GM13976 (cell line): Measurements from ENCODE around the gene STK33.

Experiments
- DNase-seq: peaks from one replicate; pipeline ENCODE4 v3.0.0; 2012; ENCODE audit warnings: low spot score
- CTCF ChIP-seq: IDR thresholded peaks from 2 replicates; pipeline ENCODE4 v1.5.1; 2012; ENCODE audit warnings: borderline replicate concordance, mild to moderate bottlenecking; ENCODE audit not compliant: insufficient read depth; ENCODE audit errors: extremely low read depth, missing control alignments, control extremely low read depth
- in situ Hi-C: fragments of 300-500 bp; cut with MboI; formaldehyde crosslinking; loops from one replicate; pipeline ENCODE4 v1.12.0; 2022; ENCODE audit warnings: low sequenced_read_pairs, mixed read lengths, inconsistent platforms; ENCODE audit not compliant: unreplicated experiment

The STK33 gene

GRCh38 chr11:8605971-8606563, 12.0 kb upstream of the STK33 start:
- no peak for DNase-seq
- in situ Hi-C loops, result no loop called here
- no peak for TF ChIP-seq CTCF

- peak; percentile 85 for TF ChIP-seq CTCF
- in situ Hi-C loops, result no loop called here
- DNase-seq, result peak; percentile 67
Measured at GRCh38 chr11:8604078-8604723, 10.2 kb upstream of the STK33 start.

- DNase-seq, result no peak
- no peak for TF ChIP-seq CTCF
- in situ Hi-C loops, result no loop called here
Measured at GRCh38 chr11:8603696-8604077, 9.7 kb upstream of the STK33 start.

- in situ Hi-C loops, result no loop called here
- no peak for TF ChIP-seq CTCF
- no peak for DNase-seq
Measured at GRCh38 chr11:8601376-8602133, 7.5 kb upstream of the STK33 start.

GRCh38 chr11:8598506-8598905, 4.5 kb upstream of the STK33 start:
- DNase-seq, result no peak
- in situ Hi-C loops, result no loop called here
- TF ChIP-seq CTCF, result no peak

GRCh38 chr11:8597182-8597581, 3.2 kb upstream of the STK33 start:
- DNase-seq, result no peak
- in situ Hi-C loops, result no loop called here
- no peak for TF ChIP-seq CTCF
